Measurements from ENCODE around the gene SHMT1.
"Not testable (repeated sequence)": the region's sequence is repeated elsewhere in the genome, so short reads cannot be mapped to it uniquely, and the experiment has no call there.

Gene SHMT1

DNA sequence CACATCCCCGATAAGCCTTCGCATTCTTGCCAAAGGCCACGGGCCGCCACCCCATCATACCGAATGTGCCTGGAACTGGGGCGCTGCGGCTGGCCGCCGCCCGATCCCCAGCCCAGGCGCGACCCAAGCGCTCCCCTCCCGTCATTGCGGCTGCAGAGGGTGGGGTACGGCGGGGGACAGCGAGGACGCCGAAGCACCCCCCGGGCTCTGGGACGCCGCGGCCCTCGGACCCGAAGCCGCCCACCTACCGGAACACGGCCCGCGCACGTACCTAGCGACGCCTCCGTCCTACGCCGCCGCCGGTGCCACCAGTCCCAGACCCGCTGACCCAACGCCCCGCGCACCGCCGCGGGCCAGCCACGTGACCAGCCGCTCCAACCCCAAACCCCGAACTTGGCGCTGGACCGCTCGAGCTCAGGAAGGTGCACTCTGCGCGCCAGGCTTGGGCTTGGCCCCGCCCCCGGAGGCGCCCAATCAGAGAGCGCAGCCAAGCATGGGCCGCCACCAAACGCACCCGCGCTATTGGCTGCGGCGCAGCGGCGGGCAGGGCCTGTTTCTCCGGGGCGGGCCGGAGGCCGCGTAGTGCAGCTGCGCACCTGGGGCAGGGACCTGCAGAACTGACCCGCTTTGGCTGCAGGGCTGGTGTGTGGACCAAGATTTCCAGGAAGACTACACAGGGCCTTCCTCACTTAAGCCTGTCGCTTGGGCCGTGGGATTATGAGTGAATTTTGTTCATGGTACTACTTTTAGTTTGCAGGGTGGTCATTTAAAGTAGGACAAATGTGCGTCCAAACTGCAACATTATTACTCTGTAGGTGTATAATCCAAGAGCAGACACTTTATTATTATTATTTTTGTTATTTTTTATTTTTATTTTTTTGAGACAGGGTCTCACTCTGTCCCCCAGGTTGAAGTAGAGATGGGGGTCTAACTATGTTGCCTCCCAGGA is at the start of gene SHMT1:
Gene SHMT1, minus strand, starts transcription at position 450 of the 949 bp plus-strand sequence. CDS start 7,569 bp downstream, outside the sequence.
- peak; percentile 87 for DNase-seq (ENCODE audit: low spot score)

GRCh38 chr17:18412001-18412538 is 48.7 kb upstream of the SHMT1 start:
- DNase-seq (ENCODE audit: low spot score) = not testable (repeated sequence)

GRCh38 chr17:18411377-18411864 is 48.1 kb upstream of the SHMT1 start:
- not testable (repeated sequence) for DNase-seq (ENCODE audit: low spot score)

- not testable (repeated sequence) for DNase-seq (ENCODE audit: low spot score)
Measured at GRCh38 chr17:18410736-18411135, 47.4 kb upstream of the SHMT1 start.

- not testable (repeated sequence) for DNase-seq (ENCODE audit: low spot score)
Measured at GRCh38 chr17:18409321-18409720, 46.0 kb upstream of the SHMT1 start.

GRCh38 chr17:18408906-18409305 is 45.6 kb upstream of the SHMT1 start:
- peak; percentile 19 for DNase-seq (ENCODE audit: low spot score)

- DNase-seq (ENCODE audit: low spot score) = not testable (repeated sequence)
Measured at GRCh38 chr17:18403604-18404003, 40.3 kb upstream of the SHMT1 start.

GRCh38 chr17:18403166-18403565 is 39.8 kb upstream of the SHMT1 start:
- DNase-seq (ENCODE audit: low spot score) = not testable (repeated sequence)

GRCh38 chr17:18401872-18402590 is 38.7 kb upstream of the SHMT1 start:
- DNase-seq (ENCODE audit: low spot score) = not testable (repeated sequence)

DNA sequence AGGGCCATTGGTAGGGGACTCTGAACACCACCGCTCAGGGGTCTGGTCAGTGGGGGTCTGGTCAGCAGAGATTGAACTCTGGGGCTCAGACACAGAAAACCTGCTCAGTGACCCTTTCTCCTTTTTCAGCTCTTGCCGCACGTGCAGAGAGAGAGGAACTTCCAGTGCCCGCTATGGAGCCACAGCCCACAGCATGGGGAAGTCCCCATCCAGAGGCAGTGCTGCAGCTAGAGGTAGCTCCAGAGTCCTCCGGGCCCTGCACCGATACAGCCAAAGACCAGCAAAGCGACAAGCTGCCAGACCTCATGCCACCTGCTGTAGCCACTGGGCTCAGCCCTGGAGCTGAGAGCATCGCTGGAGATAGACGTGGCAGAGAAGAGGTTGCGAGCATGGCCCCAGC is 25.4 kb upstream of the SHMT1 start:
- DNase-seq (ENCODE audit: low spot score) = not testable (repeated sequence)

- not testable (repeated sequence) for DNase-seq (ENCODE audit: low spot score)
Measured at GRCh38 chr17:18388266-18388665, 24.9 kb upstream of the SHMT1 start.

- not testable (repeated sequence) for DNase-seq (ENCODE audit: low spot score)
Measured at GRCh38 chr17:18387583-18387982, 24.2 kb upstream of the SHMT1 start.

GRCh38 chr17:18384271-18384670 is 20.9 kb upstream of the SHMT1 start:
- DNase-seq (ENCODE audit: low spot score) = not testable (repeated sequence)

GRCh38 chr17:18383079-18383481 is 19.7 kb upstream of the SHMT1 start:
- not testable (repeated sequence) for DNase-seq (ENCODE audit: low spot score)

DNA sequence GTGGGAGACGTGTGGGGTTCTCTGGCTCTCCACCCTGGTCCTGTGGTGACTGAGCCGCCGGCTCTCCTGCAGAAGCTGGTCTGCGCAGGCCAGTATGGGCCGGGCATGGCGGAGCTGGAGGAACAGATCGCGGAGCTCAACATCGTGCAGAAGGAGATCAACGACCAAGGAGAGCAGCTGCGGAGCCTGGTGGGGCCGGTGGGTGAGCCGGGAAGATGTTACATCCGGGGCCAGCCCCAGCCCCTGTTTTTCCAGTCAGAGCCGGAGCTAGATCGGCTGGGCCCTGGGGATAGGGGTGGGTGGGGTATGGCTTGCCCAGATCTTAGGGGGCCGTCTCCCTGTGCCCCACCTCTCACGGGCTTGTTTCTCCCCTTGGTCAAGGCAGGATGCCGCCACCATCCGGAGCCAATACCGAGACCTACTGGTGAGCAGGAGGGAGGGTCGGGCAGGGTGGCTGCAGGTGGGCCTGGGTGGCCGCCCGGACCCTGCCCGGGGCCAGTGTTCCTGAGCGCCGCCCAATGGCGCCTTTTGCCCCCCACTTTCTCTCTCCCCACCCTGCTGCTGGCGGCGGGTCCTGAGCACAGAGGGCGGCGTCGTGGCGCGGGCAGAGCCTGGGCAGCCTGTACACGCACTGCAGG is 19.2 kb upstream of the SHMT1 start:
- DNase-seq (ENCODE audit: low spot score) = no peak

DNA sequence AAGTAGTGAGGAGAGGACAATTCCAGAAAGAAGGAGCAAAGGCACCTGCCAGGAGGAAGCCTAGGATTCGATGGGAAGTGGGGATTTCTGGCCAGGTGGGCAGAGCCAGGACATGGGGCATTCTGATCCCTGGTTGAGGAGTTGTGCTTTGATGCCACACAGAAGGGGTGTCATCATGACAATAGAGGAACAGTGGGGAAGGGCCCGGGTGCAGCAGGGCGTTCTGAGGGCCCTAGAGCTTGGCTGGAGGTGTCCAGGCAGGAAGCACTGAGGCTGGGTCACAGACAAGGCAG is 18.5 kb upstream of the SHMT1 start:
- no peak for DNase-seq (ENCODE audit: low spot score)

DNA sequence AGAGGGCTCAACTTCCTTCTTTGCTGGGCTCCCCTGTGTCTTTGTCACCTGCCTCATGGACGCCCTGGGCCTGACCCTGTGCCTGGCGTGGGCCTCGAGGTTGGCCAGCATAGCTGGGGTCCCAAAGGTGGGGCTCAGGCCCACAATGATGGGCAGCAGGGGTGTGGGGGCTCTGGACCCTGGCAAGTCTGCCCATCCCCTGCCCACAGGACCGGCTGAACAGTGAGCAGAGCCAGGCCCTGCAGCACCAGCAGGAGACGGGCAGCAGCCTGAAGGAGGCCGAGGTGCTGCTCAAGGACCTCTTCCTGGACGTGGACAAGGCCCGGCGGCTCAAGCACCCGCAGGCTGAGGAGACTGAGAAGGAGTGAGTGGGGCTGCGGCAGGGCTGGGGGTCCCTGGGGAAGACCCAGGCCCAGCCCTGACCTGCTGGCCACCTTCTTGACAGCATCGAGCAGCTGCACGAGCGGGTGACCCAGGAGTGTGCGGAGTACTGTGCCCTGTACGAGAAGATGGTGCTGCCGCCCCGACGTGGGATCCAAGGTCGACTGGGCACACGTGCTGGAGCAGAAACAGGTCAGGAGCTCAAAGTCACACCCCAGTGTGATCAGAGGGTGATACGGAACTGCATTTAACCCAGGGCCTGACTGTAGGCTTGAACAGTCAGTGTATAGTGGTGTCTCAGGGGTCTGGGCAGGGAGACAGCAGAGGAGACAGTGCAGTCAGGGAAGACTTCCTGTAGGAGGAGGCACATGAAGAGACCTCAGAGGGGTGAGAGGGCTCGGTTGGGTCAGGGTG is 18.0 kb upstream of the SHMT1 start:
- no peak for DNase-seq (ENCODE audit: low spot score)

DNA sequence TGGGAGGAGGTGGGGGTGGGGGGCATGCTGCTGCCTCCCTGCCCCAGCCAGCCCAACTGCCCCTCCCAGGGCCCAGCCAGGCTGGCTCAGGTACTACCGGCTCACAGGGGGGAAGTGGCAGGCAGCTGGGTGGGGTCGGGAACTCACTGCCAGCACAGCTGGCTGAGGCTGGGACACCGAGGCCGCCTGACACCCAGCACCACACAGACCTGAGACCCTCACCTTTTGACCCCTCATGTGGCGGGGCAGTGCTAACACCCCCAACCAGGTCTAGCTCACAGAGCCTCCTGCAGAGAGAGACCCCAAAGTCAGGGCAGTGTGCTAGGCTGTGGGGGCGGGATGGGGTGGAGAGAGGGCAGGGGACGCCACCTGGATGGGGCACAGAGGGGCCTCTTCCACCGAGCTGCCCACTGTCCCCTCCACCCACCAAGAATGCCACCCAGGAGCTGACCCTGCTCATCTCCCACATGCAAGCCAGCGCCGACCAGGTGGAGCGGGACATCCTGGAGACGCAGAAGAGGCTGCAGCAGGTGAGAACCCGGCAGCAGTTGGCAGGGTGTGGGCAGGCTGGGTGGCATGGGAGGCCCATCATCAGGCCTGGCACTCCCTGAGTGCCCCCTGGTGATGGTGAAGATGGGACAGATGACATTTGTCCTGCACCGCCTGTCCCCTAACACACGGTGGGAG is 17.3 kb upstream of the SHMT1 start:
- DNase-seq (ENCODE audit: low spot score) = no peak

- no peak for DNase-seq (ENCODE audit: low spot score)
Measured at GRCh38 chr17:18379246-18380146, 16.1 kb upstream of the SHMT1 start.

DNA sequence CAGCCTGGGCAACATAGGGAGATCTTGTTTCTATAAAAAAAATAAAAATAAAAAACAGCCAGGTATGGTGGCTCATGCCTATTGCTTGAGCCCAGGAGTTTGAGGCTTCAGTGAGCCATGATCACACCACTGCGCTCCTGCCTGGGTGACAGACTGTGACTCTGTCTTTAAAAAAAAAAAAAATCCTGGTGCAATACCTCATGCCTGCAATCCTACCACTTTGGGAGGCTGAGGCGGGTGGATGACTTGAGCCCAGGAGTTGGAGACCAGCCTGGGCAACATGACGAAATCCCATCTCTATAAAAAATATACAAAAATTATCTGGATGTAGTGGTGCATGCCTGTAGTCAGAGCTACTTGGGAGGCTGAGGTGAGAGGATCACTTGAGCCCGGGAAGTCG is 15.3 kb upstream of the SHMT1 start:
- DNase-seq (ENCODE audit: low spot score) = not testable (repeated sequence)
